Stimulated activated CD8-positive, alpha-beta memory T cell treated with anti-CD3 and anti-CD28 coated beads, Interleukin-7, amount 100 ng/mL, for 4 hours (primary cell): ENCODE measurements around the gene ISCU.
"Not testable (repeated sequence)": the region's sequence is repeated elsewhere in the genome, so short reads cannot be mapped to it uniquely, and the experiment has no call there.

ENCODE experiments used
- DNase-seq, 2 donors: peaks; one replicate each; pipeline ENCODE4 v3.0.0-alpha.2; 2020; ENCODE audit warnings: low read depth in 2 of 2

ISCU gene

DNA sequence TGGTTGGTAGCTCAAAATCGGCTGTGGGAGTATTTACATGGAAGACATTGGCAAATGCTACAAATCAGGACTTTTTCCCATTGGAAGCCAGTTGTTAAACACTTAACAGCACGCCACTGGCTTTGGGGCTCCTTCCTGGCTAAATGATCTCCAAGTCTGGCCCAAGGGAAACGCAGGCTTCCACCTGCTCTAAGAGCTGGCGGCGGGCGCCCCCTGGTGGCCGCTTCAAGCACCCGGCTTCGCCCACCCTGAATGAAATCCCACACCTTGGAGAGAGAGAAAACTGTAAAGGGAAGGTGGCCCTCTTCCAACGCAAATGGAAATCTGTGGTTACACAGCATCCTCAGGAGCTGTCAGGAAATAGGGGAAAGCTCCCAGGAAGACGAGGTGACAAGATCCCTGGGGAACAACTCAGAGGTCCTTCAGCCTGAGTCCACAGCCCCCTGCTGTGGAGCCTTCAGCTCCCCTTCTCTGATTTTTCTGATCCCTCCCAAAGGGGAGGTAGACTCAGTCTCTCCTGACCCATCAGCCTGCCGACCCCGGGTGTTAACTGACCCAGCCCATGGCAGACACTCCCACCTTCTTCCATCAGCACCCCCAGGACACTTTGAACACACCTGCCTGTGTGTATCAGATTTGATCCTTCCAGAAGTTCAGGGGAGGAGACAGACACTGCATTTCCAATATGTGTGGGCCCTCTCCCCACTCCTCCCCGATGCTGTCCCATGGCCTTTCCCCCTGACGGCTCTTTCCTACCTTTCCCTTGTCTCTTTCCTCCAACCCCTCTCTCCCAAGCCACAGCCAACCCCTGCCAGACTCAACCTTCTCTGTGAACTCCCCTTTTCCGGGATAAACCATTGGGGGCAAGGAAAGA lies 55.9 kb downstream of the ISCU start:
- peak; percentile 61 to 66 for DNase-seq

DNA sequence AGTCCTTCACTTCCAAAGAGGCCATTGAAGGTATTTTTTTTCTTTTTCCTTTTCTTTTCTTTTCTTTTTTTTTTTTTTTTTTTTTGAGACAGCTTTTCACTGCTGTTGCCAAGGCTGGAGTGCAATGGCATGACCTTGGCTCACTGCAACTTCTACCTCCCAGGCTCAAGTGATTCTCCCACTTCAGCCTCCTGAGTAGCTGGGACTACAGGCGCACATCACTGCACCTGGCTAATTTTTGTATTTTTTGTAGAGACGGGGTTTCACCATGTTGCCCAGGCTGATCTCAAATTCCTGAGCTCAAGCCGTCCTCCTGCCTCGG lies 56.5 kb downstream of the ISCU start:
- DNase-seq = not testable (repeated sequence)
